ENCODE measurements around the gene FTO. TPM values are rescaled to one million over a fixed set of nuclear protein-coding genes. Genes with fewer than 3 reads are reported as not detected.

FTO gene
- total RNA-seq, 1 donor from 2014 or later = 50.2 TPM

GRCh38 chr16:54136276-54136625, 432.3 kb downstream of the FTO start:
- TF ChIP-seq CTCF (IDR thresholded peaks at IDR 0.05) = no peak
- Histone ChIP-seq H3K4me3 (no peak overlapping the region), H3K27ac (no peak overlapping the region), H3K27me3 (no peaks in the 10 kb centered on the region), H3K4me1 (no peaks in the 10 kb centered on the region), H3K36me3 (no peaks in the 10 kb centered on the region), H3K9me3 (no peaks in the 10 kb centered on the region)
- intact Hi-C loops (cut with DNase I) = no loop called here
- DNase-seq (ENCODE audit: low spot score in 2 of 2) = no peak

- Histone ChIP-seq H3K4me3 (no peak overlapping the region), H3K27me3 (no peaks in the 10 kb centered on the region), H3K9me3 (no peaks in the 10 kb centered on the region), H3K27ac (no peak overlapping the region), H3K36me3 (no peaks in the 10 kb centered on the region), H3K4me1 (no peaks in the 10 kb centered on the region)
- no peak for DNase-seq (ENCODE audit: low spot score in 2 of 2)
- no peak for TF ChIP-seq CTCF (IDR thresholded peaks at IDR 0.05)
- intact Hi-C loops (cut with DNase I) = no loop called here
These were observed 436.3 kb downstream of the FTO start for GRCh38 chr16:54140057-54140787.

- TF ChIP-seq CTCF (IDR thresholded peaks at IDR 0.05) = no peak
- no peak for DNase-seq (ENCODE audit: low spot score in 2 of 2)
- Histone ChIP-seq H3K27me3 (no peaks in the 10 kb centered on the region), H3K36me3 (no peaks in the 10 kb centered on the region), H3K9me3 (no peaks in the 10 kb centered on the region), H3K4me3 (no peak overlapping the region), H3K4me1 (no peaks in the 10 kb centered on the region), H3K27ac (no peak overlapping the region)
- intact Hi-C loops (cut with DNase I) = no loop called here
These were observed 436.8 kb downstream of the FTO start for GRCh38 chr16:54140788-54141136.

GRCh38 chr16:54142787-54143186, 438.8 kb downstream of the FTO start:
- Histone ChIP-seq H3K27me3 (no peaks in the 10 kb centered on the region), H3K4me1 (no peaks in the 10 kb centered on the region), H3K27ac (no peak overlapping the region), H3K9me3 (no peaks in the 10 kb centered on the region), H3K4me3 (no peak overlapping the region), H3K36me3 (no peaks in the 10 kb centered on the region)
- intact Hi-C loops (cut with DNase I) = no loop called here
- TF ChIP-seq CTCF (IDR thresholded peaks at IDR 0.05) = no peak
- DNase-seq (ENCODE audit: low spot score in 2 of 2) = no peak

- H3K36me3 ChIP-seq = no peaks in the 10 kb centered on the region
- H3K9me3 ChIP-seq = no peaks in the 10 kb centered on the region
- H3K27ac ChIP-seq = no peak overlapping the region
- no peak for TF ChIP-seq CTCF (IDR thresholded peaks at IDR 0.05)
- H3K27me3 ChIP-seq = no peaks in the 10 kb centered on the region
- no peaks in the 10 kb centered on the region for H3K4me1 ChIP-seq
- intact Hi-C loops (cut with DNase I) = no loop called here
- H3K4me3 ChIP-seq = no peak overlapping the region
- no peak for DNase-seq (ENCODE audit: low spot score in 2 of 2)
These were observed 439.5 kb downstream of the FTO start for GRCh38 chr16:54143410-54143809.
